HCT116 (cell line): ENCODE results near the gene FLYWCH1. TPM values are rescaled to one million over a fixed set of nuclear protein-coding genes. Genes with fewer than 3 reads are reported as not detected.

Experiments
- ATAC-seq: fragments of 200-7000 bp; cut with Tn5 transposase; 2 replicates; pipeline ENCODE4 v1.9.1; 2020; ENCODE audit warnings: mild to moderate bottlenecking, moderate library complexity
- BruUV-seq: library from RNA; stranded (reverse); fragments of 400-500 nt; replicated peaks from 2 replicates; lab custom pipeline; 2021; lab: Mats Ljungman, UMichigan
- CTCF ChIA-PET: fragments of 300-600 bp; sonication (Branson Sonifier 250); formaldehyde crosslinking; loops from one replicate; lab custom pipeline; 2021; ENCODE audit warnings: antibody characterized with exemption; lab: Charles Lee
- POLR2A ChIA-PET: fragments of 300-600, 350-600 bp; sonication (Branson Sonifier 250); formaldehyde crosslinking; loops from one replicate; lab custom pipeline; 2021; ENCODE audit warnings: antibody characterized with exemption; lab: Charles Lee
- RAD21 ChIA-PET, 2 experiments: fragments of 300-600 bp; sonication (Branson Sonifier 250); formaldehyde crosslinking; loops; one replicate each; lab custom pipeline; 2023; ENCODE audit warnings: low total read pairs in 2 of 2; ENCODE audit not compliant: uncharacterized antibody in 2 of 2, unreplicated experiment in 2 of 2, low non-redundant PET in 1 of 2; lab: Charles Lee
- DNase-seq: peaks from one replicate; pipeline ENCODE4 v3.0.0-alpha.2; 2010; ENCODE audit warnings: low read depth, low spot score
- H2AFZ ChIP-seq: fragments of 200-600 bp; shearing (Covaris generic), sonication (generic); 2 replicates; pipeline ENCODE4 v1.6.1; 2017; ENCODE audit warnings: low read depth, mixed run types, mixed read lengths, antibody characterized with exemption, low read length; ENCODE audit not compliant: poor library complexity, severe bottlenecking
- H3K27ac ChIP-seq: 2 replicates; pipeline ENCODE4 v1.5.1; 2012; ENCODE audit warnings: low read depth, low read length
- H3K27me3 ChIP-seq: fragments of 200-600 bp; sonication (generic); 2 replicates; pipeline ENCODE4 v1.6.1; 2016; ENCODE audit warnings: mixed run types, low read length, mixed read lengths; ENCODE audit not compliant: insufficient read depth
- H3K36me3 ChIP-seq, 2 experiments: fragments of 200-500 bp in 1 of 2; fragments of 200-600 bp in 1 of 2; sonication (Bioruptor generic) in 1 of 2; sonication (generic) in 1 of 2; 2 replicates each; pipeline versions ENCODE4 v1.5.1 to v1.6.1; 2014 to 2016; ENCODE audit warnings: low read length in 2 of 2, inconsistent platforms in 1 of 2, mixed read lengths in 1 of 2, mixed run types in 1 of 2; ENCODE audit not compliant: insufficient read depth in 2 of 2, control insufficient read depth in 1 of 2
- H3K4me1 ChIP-seq, 2 experiments: fragments of 200-600 bp in 1 of 2; sonication (generic) in 1 of 2; 2 replicates each; pipeline versions ENCODE4 v1.5.1 to v1.6.1; 2012 to 2017; ENCODE audit warnings: low read length in 2 of 2, inconsistent platforms in 1 of 2, mild to moderate bottlenecking in 1 of 2, mixed read lengths in 1 of 2, mixed run types in 1 of 2, moderate library complexity in 1 of 2; ENCODE audit not compliant: insufficient read depth in 2 of 2, control insufficient read depth in 1 of 2
- H3K4me2 ChIP-seq: fragments of 200-600 bp; sonication (generic); 2 replicates; pipeline ENCODE4 v1.6.1; 2017; ENCODE audit warnings: mixed run types, low read length, mixed read lengths
- H3K4me3 ChIP-seq, 2 experiments: fragments of 200-600 bp in 1 of 2; sonication (generic) in 1 of 2; replicated peaks in 1 of 2; 2 replicates each; pipeline ENCODE4 v1.5.1; 2011 to 2016; ENCODE audit warnings: low read length in 2 of 2, control low read depth in 1 of 2, low read depth in 1 of 2, mild to moderate bottlenecking in 1 of 2, mixed read lengths in 1 of 2, mixed run types in 1 of 2
- H3K79me2 ChIP-seq: fragments of 200-600 bp; sonication (generic); 2 replicates; pipeline ENCODE4 v1.6.1; 2017; ENCODE audit warnings: mild to moderate bottlenecking, mixed run types, low read length, moderate library complexity, mixed read lengths; ENCODE audit not compliant: insufficient read depth
- H3K9ac ChIP-seq: fragments of 200-600 bp; sonication (generic); 2 replicates; pipeline ENCODE4 v1.6.1; 2016; ENCODE audit warnings: low read length, mixed read lengths
- H3K9me2 ChIP-seq: fragments of 200-600 bp; sonication (generic), shearing (Covaris generic); 2 replicates; pipeline ENCODE4 v1.6.1; 2017; ENCODE audit warnings: mixed run types, mild to moderate bottlenecking, moderate library complexity; ENCODE audit not compliant: insufficient read depth
- H3K9me3 ChIP-seq, 2 experiments: fragments of 200-500 bp in 1 of 2; fragments of 200-600 bp in 1 of 2; sonication (Bioruptor generic) in 1 of 2; sonication (generic) in 1 of 2; 2 replicates each; pipeline ENCODE4 v1.6.1; 2014 to 2017; ENCODE audit warnings: low read length in 2 of 2, mixed read lengths in 2 of 2, inconsistent platforms in 1 of 2, low read depth in 1 of 2, mild to moderate bottlenecking in 1 of 2, mixed run types in 1 of 2, moderate library complexity in 1 of 2; ENCODE audit not compliant: control insufficient read depth in 1 of 2, insufficient read depth in 1 of 2
- H4K20me1 ChIP-seq: fragments of 200-600 bp; sonication (generic), shearing (Covaris generic); 2 replicates; pipeline ENCODE4 v1.6.1; 2017; ENCODE audit warnings: mixed run types, mild to moderate bottlenecking, moderate library complexity; ENCODE audit not compliant: insufficient read depth
- CBX3 ChIP-seq: IDR thresholded peaks from 2 replicates; pipeline ENCODE4 v1.6.1; 2012; ENCODE audit warnings: low read depth
- CEBPB ChIP-seq: IDR thresholded peaks from 2 replicates; pipeline ENCODE4 v1.6.1; 2012; ENCODE audit warnings: low read depth
- CTCF ChIP-seq, 3 experiments: fragments of 200-600 bp in 1 of 3; sonication (generic) in 1 of 3; IDR thresholded peaks in 2 of 3; conservative IDR thresholded peaks in 1 of 3; 2 replicates each; pipeline ENCODE4 v1.5.1; 2012 to 2017; ENCODE audit warnings: low read depth in 2 of 3, low read length in 2 of 3, antibody characterized with exemption in 1 of 3, borderline replicate concordance in 1 of 3, control low read depth in 1 of 3, mild to moderate bottlenecking in 1 of 3, mixed read lengths in 1 of 3, mixed run types in 1 of 3, moderate library complexity in 1 of 3; ENCODE audit not compliant: insufficient read depth in 1 of 3
- ELF1 ChIP-seq: IDR thresholded peaks from 2 replicates; pipeline ENCODE4 v1.6.1; 2012; ENCODE audit warnings: low read depth, borderline replicate concordance
- EZH2 ChIP-seq: fragments of 200-600 bp; sonication (generic); IDR thresholded peaks from 2 replicates; pipeline ENCODE4 v1.6.1; 2017; ENCODE audit warnings: antibody characterized with exemption, mixed run types
- EZH2phosphoT487 ChIP-seq: fragments of 200-600 bp; IDR thresholded peaks from 2 replicates; pipeline ENCODE4 v1.6.1; 2018; ENCODE audit warnings: antibody characterized with exemption, borderline replicate concordance
- FOSL1 ChIP-seq: IDR thresholded peaks from 2 replicates; pipeline ENCODE4 v1.6.1; 2012; ENCODE audit warnings: low read depth
- JUND ChIP-seq: IDR thresholded peaks from 2 replicates; pipeline ENCODE4 v1.6.1; 2012
- POLR2A ChIP-seq: IDR thresholded peaks from 2 replicates; pipeline ENCODE4 v1.7.0; 2011; ENCODE audit warnings: borderline replicate concordance; ENCODE audit not compliant: insufficient read depth, insufficient read length; ENCODE audit errors: extremely low read depth
- POLR2AphosphoS5 ChIP-seq: IDR thresholded peaks from 2 replicates; pipeline ENCODE4 v1.6.1; 2011; ENCODE audit warnings: mild to moderate bottlenecking, low read depth, low read length, moderate library complexity
- RAD21 ChIP-seq: IDR thresholded peaks from 2 replicates; pipeline ENCODE4 v1.6.1; 2012; ENCODE audit warnings: low read depth, mild to moderate bottlenecking
- SIN3A ChIP-seq: IDR thresholded peaks from 2 replicates; pipeline ENCODE4 v1.6.1; 2012; ENCODE audit warnings: low read depth
- SP1 ChIP-seq: IDR thresholded peaks from 2 replicates; pipeline ENCODE4 v1.6.1; 2012; ENCODE audit warnings: low read depth
- SRF ChIP-seq: IDR thresholded peaks from 2 replicates; pipeline ENCODE4 v1.6.1; 2012; ENCODE audit warnings: low read depth
- TCF7L2 ChIP-seq: IDR thresholded peaks from 2 replicates; pipeline ENCODE4 v1.7.0; 2011; ENCODE audit warnings: borderline replicate concordance, inconsistent platforms; ENCODE audit not compliant: insufficient read depth, insufficient read length; ENCODE audit errors: extremely low read depth
- ZBTB33 ChIP-seq: IDR thresholded peaks from 2 replicates; pipeline ENCODE4 v1.6.1; 2011; ENCODE audit warnings: mild to moderate bottlenecking, low read length, moderate library complexity; ENCODE audit not compliant: insufficient replicate concordance; ENCODE audit errors: extremely low read depth
- ZNF274 ChIP-seq: fragments of 200-500 bp; sonication (Bioruptor generic); IDR thresholded peaks from 2 replicates; pipeline ENCODE4 v1.6.1; 2014; ENCODE audit warnings: mild to moderate bottlenecking, low read depth, low read length, inconsistent platforms
- intact Hi-C: fragments of 100-400 bp; cut with micrococcal nuclease; formaldehyde crosslinking; loops from 2 replicates; pipeline ENCODE4 v1.10.0; 2022
- total RNA-seq: library from RNA; stranded (reverse); gene quantifications from one replicate; pipeline ENCODE4 v1.2.1, GENCODE V29; 2021; ENCODE audit not compliant: unreplicated experiment
- TF ChIP-seq, protein P1 (sequence below): IDR thresholded peaks from 2 replicates; pipeline ENCODE4 v1.6.1; 2012

Gene FLYWCH1
- total RNA-seq, 1 experiment from 2014 or later, result 66.6 TPM

GRCh38 chr16:2985893-2986355 is 74.2 kb downstream of the FLYWCH1 start:
- Histone ChIP-seq H4K20me1 (no peaks in the 10 kb centered on the region), H3K27me3 (no peaks in the 10 kb centered on the region), H3K4me1 (peaks cover 24 to 46% of the 10 kb centered on the region in 2 experiments), H3K4me2 (no peak overlapping the region), H3K27ac (no peak overlapping the region), H3K79me2 (no peaks in the 10 kb centered on the region; the same call in 1 of the 2 replicates), H3K9me3 (no peaks in the 10 kb centered on the region), H3K4me3 (no peak overlapping the region), H3K9me2 (no peaks in the 10 kb centered on the region), H2AFZ (no peak overlapping the region), H3K9ac (no peak overlapping the region), H3K36me3 (no peaks in the 10 kb centered on the region)
- DNase-seq (no peak), ATAC-seq (no peak)
- RAD21 ChIA-PET, result no interaction called here
- no TSS peak for BruUV-seq
- TF ChIP-seq EZH2 (no peak), POLR2A (no peak), FOSL1 (no peak), SP1 (no peak), RAD21 (no peak), CBX3 (no peak), SRF (no peak), ELF1 (no peak), POLR2AphosphoS5 (no peak), ZBTB33 (no peak), CTCF (IDR thresholded peaks at IDR 0.05 in 2 of 3, conservative IDR thresholded peaks at IDR 0.05 in 1 of 3; ENCODE audit: borderline replicate concordance in 1 of 3, insufficient read depth in 1 of 3, low read depth in 2 of 3, low read length in 2 of 3) (no peak), ZNF274 (no peak), TCF7L2 (no peak), EZH2phosphoT487 (no peak), JUND (no peak), SIN3A (no peak), CEBPB (no peak)
- TF ChIP-seq, protein P1, sequence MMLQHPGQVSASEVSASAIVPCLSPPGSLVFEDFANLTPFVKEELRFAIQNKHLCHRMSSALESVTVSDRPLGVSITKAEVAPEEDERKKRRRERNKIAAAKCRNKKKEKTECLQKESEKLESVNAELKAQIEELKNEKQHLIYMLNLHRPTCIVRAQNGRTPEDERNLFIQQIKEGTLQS, result no peak
- CTCF ChIA-PET, result interaction anchor here (1.1 kb wide), 1 partner anchor 46 kb away, joined by 3 read pairs; no protein-coding TSS in a partner anchor
- POLR2A ChIA-PET, result interaction anchor here (1.5 kb wide), 1 partner anchor 34 kb away, joined by 3 read pairs; the partner anchor contains the start of gene TNFRSF12A
- intact Hi-C loops, result no loop called here
